GM12873 (cell line): ENCODE measurements around the gene TRIM24.

Experiments
- TF ChIP-seq, protein P1 (sequence below): IDR thresholded peaks from 2 replicates; pipeline ENCODE4 v1.5.1; 2012; ENCODE audit warnings: low read depth, mild to moderate bottlenecking, moderate library complexity, low read length, control low read depth; ENCODE audit not compliant: insufficient read depth; ENCODE audit errors: missing control alignments

TRIM24 gene

DNA sequence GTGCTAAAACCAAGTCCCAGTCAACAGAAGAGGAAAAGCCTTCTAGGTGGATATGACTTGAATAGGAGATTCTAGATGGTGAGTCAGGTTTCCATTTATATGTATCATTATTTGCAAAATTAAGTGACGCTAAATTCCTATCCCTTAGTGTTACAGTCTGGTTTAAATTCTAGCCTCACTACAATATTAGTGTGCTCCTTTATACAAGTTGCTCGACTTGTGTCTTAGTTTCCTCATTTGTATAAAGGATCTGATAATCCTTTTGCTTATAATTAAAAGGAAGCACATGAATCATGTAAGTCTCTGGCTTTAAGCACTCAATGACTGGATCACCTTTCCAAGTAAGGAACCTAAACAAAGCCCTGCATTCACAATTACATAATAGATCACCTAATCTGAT is 135.4 kb downstream of the TRIM24 start:
- TF ChIP-seq, protein P1, sequence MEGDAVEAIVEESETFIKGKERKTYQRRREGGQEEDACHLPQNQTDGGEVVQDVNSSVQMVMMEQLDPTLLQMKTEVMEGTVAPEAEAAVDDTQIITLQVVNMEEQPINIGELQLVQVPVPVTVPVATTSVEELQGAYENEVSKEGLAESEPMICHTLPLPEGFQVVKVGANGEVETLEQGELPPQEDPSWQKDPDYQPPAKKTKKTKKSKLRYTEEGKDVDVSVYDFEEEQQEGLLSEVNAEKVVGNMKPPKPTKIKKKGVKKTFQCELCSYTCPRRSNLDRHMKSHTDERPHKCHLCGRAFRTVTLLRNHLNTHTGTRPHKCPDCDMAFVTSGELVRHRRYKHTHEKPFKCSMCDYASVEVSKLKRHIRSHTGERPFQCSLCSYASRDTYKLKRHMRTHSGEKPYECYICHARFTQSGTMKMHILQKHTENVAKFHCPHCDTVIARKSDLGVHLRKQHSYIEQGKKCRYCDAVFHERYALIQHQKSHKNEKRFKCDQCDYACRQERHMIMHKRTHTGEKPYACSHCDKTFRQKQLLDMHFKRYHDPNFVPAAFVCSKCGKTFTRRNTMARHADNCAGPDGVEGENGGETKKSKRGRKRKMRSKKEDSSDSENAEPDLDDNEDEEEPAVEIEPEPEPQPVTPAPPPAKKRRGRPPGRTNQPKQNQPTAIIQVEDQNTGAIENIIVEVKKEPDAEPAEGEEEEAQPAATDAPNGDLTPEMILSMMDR, result no peak

GRCh38 chr7:138602451-138602850 is 142.4 kb downstream of the TRIM24 start:
- TF ChIP-seq, protein P1, result no peak

- TF ChIP-seq, protein P1, result no peak
These were observed 143.7 kb downstream of the TRIM24 start for GRCh38 chr7:138603549-138604318.

GRCh38 chr7:138606236-138606635 is 146.2 kb downstream of the TRIM24 start:
- TF ChIP-seq, protein P1, result no peak

GRCh38 chr7:138607216-138608126 is 147.4 kb downstream of the TRIM24 start:
- TF ChIP-seq, protein P1, result no peak

DNA sequence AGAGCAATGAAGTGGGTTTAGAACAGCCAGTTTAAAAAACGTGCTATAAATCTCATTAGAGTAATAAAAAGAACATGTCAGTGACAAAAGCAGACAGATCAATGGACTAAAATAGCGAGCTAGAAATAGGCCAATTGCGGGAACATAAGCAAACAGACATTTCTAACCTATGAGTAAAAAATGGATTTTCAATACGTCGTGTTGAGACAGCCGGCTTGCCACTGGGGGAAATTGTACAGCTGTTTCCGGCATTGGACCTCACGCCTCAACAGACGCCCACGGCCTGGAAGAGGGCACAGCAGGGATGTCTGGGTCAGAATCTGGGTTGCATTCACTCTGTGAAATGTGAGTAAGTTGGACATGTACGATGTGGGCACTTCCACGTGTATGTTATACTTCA is 148.2 kb downstream of the TRIM24 start:
- TF ChIP-seq, protein P1, result no peak

GRCh38 chr7:138610671-138611170 is 150.7 kb downstream of the TRIM24 start:
- TF ChIP-seq, protein P1, result no peak
